Prostate gland (tissue), 2 donors: Measurements from ENCODE around the gene DUSP12. TPM values are rescaled to one million over a fixed set of nuclear protein-coding genes. Genes with fewer than 3 reads are reported as not detected.

Source experiments
- DNase-seq: peaks from one replicate; pipeline ENCODE4 v3.0.0-alpha.2; 2019; ENCODE audit warnings: low spot score
- H3K27ac ChIP-seq, 2 donors: fragments of 200-600 bp; sonication (generic); 2 replicates each; pipeline ENCODE4 v1.5.1; 2017 to 2019
- H3K27me3 ChIP-seq: fragments of 200-600 bp; sonication (generic); replicated peaks from 2 replicates; pipeline ENCODE4 v1.5.1; 2019; ENCODE audit not compliant: insufficient read depth
- H3K36me3 ChIP-seq, 2 donors: fragments of 200-600 bp; sonication (generic); 1 replicate in 1 of 2; 2 replicates in 1 of 2; pipeline versions ENCODE4 v1.5.1 to v1.8.1; 2017 to 2019
- H3K4me1 ChIP-seq: fragments of 200-600 bp; sonication (generic); replicated peaks from 2 replicates; pipeline ENCODE4 v1.5.1; 2019
- H3K4me3 ChIP-seq, 2 donors: fragments of 200-600 bp; sonication (generic); 2 replicates each; pipeline ENCODE4 v1.5.1; 2017 to 2019
- H3K9me3 ChIP-seq: fragments of 200-600 bp; sonication (generic); 2 replicates; pipeline ENCODE4 v1.5.1; 2017
- CTCF ChIP-seq, 4 experiments: fragments of 200-600 bp in 2 of 4; fragments of 450-650 bp in 2 of 4; sonication (generic) in 2 of 4; IDR thresholded peaks; 1 replicate in 3 of 4; 2 replicates in 1 of 4; pipeline ENCODE4 v1.5.1; 2016 to 2019; ENCODE audit warnings: antibody characterized with exemption in 4 of 4, mild to moderate bottlenecking in 2 of 4, moderate library complexity in 2 of 4
- POLR2A ChIP-seq: fragments of 450-650 bp; IDR thresholded peaks from one replicate; pipeline ENCODE4 v1.6.1; 2016; ENCODE audit warnings: antibody characterized with exemption, mild to moderate bottlenecking
- POLR2AphosphoS5 ChIP-seq: sonication (generic); formaldehyde crosslinking; IDR thresholded peaks from one replicate; pipeline ENCODE4 v1.6.1; 2017; ENCODE audit warnings: antibody characterized with exemption
- WGBS: methylation state at CpG from one replicate; pipeline ENCODE4 v1.1.5; 2018; 5-methylcytosine and 5-hydroxymethylcytosine counted together
- intact Hi-C: fragments of 100-400 bp; cut with DNase I; formaldehyde crosslinking; loops from one replicate; pipeline ENCODE4 v1.14.2; 2022
- total RNA-seq, 2 donors: library from RNA; depleted of rRNA; stranded (reverse); fragments of >200 nt; gene quantifications; one replicate each; pipeline ENCODE4 v1.1.0, GENCODE V29; 2016

Gene DUSP12
- total RNA-seq, 2 donors from 2014 or later: 34.4 to 35.6 TPM

DNA sequence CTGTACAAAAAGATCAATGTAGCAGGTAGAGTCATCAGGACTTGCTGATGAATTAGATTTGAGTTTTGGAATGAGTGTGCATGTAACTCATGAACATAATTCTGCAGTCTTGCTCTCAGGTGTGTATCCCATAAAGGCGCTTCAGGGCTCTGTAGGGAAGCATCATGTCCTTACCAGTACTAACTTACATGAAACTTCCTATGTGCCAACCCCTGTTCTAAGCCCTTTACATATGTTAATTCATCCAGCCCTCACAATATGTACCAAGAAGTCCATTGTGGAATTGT, 30.3 kb upstream of the DUSP12 start:
- intact Hi-C loops: no loop called here
- no peaks in the 10 kb centered on the region for H3K9me3 ChIP-seq
- no peaks in the 10 kb centered on the region for H3K27me3 ChIP-seq
- DNase-seq: no peak
- TF ChIP-seq POLR2A: no peak
- TF ChIP-seq POLR2AphosphoS5: no peak
- no peak for TF ChIP-seq CTCF (IDR thresholded peaks at IDR 0.05)
- no peak overlapping the region for H3K4me3 ChIP-seq
- no peak overlapping the region for H3K27ac ChIP-seq
- WGBS: 95% methylated on average over 1 of the region's 1 CpG
- H3K4me1 ChIP-seq: no peaks in the 10 kb centered on the region
- H3K36me3 ChIP-seq: no peaks in the 10 kb centered on the region

DNA sequence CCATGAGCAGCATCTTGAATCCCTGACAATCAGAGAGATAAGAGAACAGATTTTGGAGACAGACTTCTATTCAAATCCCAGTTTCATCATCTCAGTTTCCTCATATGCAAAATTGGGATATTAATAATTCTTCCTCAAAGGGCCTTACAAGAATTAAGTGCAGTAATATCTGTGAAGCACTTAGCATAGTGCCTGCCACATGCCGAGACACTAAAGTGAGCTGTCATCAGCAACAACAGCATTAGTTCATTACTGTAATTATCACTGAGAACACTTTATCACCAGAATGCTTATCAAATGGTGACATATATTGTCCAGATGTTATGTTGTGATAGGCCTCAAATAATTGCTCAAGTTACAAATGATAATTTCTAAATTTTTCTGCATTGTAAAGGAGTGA, 29.2 kb upstream of the DUSP12 start:
- whole genome bisulfite sequencing: 64% methylated on average over 1 of the region's 1 CpG
- no peak for DNase-seq
- H3K27me3 ChIP-seq: no peaks in the 10 kb centered on the region
- intact Hi-C loops: no loop called here
- TF ChIP-seq CTCF (IDR thresholded peaks at IDR 0.05) (no peak), POLR2AphosphoS5 (no peak), POLR2A (no peak)
- no peaks in the 10 kb centered on the region for H3K4me1 ChIP-seq
- H3K27ac ChIP-seq: no peak overlapping the region
- H3K4me3 ChIP-seq: no peak overlapping the region
- H3K36me3 ChIP-seq: no peaks in the 10 kb centered on the region
- H3K9me3 ChIP-seq: no peaks in the 10 kb centered on the region

GRCh38 chr1:161720956-161721737, 28.4 kb upstream of the DUSP12 start, which contains the start of gene FCRLB:
TSS of gene FCRLB (plus strand) at chr1:161721544. CDS start at chr1:161722673, 1,129 bp downstream.
- Histone ChIP-seq H3K9me3 (no peaks in the 10 kb centered on the region), H3K36me3 (no peaks in the 10 kb centered on the region), H3K27ac (no peak within 1 kb of the TSS), H3K4me3 (no peak within 1 kb of the TSS), H3K27me3 (no peaks in the 10 kb centered on the region), H3K4me1 (no peaks in the 10 kb centered on the region)
- no peak for TF ChIP-seq POLR2A
- TF ChIP-seq CTCF (IDR thresholded peaks at IDR 0.05): no peak
- TF ChIP-seq POLR2AphosphoS5: no peak
- 39% methylated on average over 4 of the region's 4 CpGs for WGBS
- DNase-seq: no peak
- intact Hi-C loops: no loop called here

DNA sequence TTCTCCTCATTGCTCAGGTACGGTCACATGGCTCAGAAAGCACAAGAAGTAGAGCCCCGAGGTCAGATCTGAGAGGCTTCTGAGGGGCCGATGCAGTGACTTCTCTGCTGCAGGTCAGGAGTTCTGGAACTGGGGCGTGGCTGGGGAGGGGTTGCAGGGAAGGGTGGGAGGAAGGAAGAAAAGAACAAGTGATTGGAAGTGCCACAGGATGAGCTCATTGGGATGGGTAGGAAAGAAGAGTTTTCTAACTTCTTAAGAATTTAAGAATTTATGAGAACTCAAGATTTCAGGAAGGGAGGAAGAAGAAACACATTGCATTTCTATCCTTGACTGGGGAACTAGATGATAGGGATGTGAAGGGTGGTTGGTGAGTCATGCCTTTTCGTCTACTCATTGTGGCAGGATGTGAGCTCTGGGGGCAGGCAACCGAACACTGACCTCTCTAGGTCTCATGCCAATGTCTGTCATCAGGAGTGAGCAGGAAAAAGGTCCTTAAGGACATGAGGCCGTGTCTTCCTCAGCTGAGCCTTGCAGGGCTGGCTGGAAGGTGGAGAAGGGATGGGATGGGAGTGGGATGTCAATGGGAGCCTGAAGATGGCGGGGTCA, 27.7 kb upstream of the DUSP12 start:
- Histone ChIP-seq H3K36me3 (no peaks in the 10 kb centered on the region), H3K4me3 (no peak overlapping the region), H3K4me1 (no peaks in the 10 kb centered on the region), H3K9me3 (no peaks in the 10 kb centered on the region), H3K27me3 (no peaks in the 10 kb centered on the region), H3K27ac (no peak overlapping the region)
- DNase-seq: no peak
- TF ChIP-seq CTCF (IDR thresholded peaks at IDR 0.05): no peak
- TF ChIP-seq POLR2A: no peak
- no peak for TF ChIP-seq POLR2AphosphoS5
- intact Hi-C loops: no loop called here
- WGBS: 72% methylated on average over 8 of the region's 8 CpGs

DNA sequence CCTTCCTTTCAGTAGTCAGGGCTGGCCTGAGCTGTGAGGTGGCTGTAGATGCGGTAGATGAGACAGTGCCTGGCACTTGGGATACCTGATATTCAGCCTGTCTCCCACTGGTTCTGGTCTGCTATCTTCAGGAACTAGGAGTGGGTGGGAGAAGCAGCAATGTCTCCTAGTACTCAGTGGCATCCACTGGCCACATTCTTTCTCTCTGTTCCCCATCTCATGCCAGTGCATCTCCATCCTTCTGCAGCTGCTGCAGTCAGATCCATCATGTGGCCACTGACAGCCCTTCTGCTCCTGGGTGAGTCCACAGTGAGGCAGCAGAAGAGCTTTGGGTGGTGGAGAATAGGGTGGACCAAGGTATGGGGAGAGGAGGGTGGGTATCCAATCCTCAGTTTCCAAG, 27.2 kb upstream of the DUSP12 start:
- no peaks in the 10 kb centered on the region for H3K4me1 ChIP-seq
- H3K27me3 ChIP-seq: no peaks in the 10 kb centered on the region
- no peak for DNase-seq
- 83% methylated on average over 1 of the region's 1 CpG for WGBS
- no peaks in the 10 kb centered on the region for H3K36me3 ChIP-seq
- intact Hi-C loops: no loop called here
- H3K4me3 ChIP-seq: no peak overlapping the region
- no peak for TF ChIP-seq POLR2AphosphoS5
- no peak for TF ChIP-seq CTCF (IDR thresholded peaks at IDR 0.05)
- no peak for TF ChIP-seq POLR2A
- no peaks in the 10 kb centered on the region for H3K9me3 ChIP-seq
- no peak overlapping the region for H3K27ac ChIP-seq
